Uterus (tissue), 2 donors: Measurements from ENCODE around the gene ZNF438.

Experiments
- CTCF ChIP-seq, 4 experiments: fragments of 200-600 bp in 2 of 4; fragments of 450-650 bp in 2 of 4; sonication (generic) in 2 of 4; IDR thresholded peaks; one replicate each; pipeline ENCODE4 v1.5.1; 2016 to 2019; ENCODE audit warnings: antibody characterized with exemption in 4 of 4, mild to moderate bottlenecking in 2 of 4, moderate library complexity in 1 of 4
- POLR2A ChIP-seq, 2 donors: fragments of 450-650 bp; IDR thresholded peaks; one replicate each; pipeline ENCODE4 v1.6.1; 2016; ENCODE audit warnings: antibody characterized with exemption in 2 of 2, mild to moderate bottlenecking in 1 of 2, moderate library complexity in 1 of 2

- TF ChIP-seq CTCF (IDR thresholded peaks at IDR 0.05) (no peak), POLR2A (IDR thresholded peaks at IDR 0.05) (no peak)
These were observed 63.8 kb downstream of the ZNF438 start for GRCh38 chr10:30967650-30968410.
